MM.1S (cell line): ENCODE measurements around the gene EEA1.
A peak's percentile ranks its signal among the peaks of the same experiment; 100 is the strongest.

ENCODE experiments used
- DNase-seq: peaks from one replicate; pipeline ENCODE4 v3.0.0-alpha.2; 2015
- H2AFZ ChIP-seq: fragments of 300-600 bp; sonication (generic); 2 replicates; pipeline ENCODE4 v1.6.0; 2016; ENCODE audit warnings: antibody characterized with exemption, low read length
- H3F3A ChIP-seq: fragments of 300-600 bp; sonication (generic); 2 replicates; pipeline ENCODE4 v1.6.1; 2016; ENCODE audit warnings: mild to moderate bottlenecking, antibody characterized with exemption, low read length, moderate library complexity, mixed read lengths; ENCODE audit not compliant: insufficient read depth
- H3K27ac ChIP-seq: fragments of 300-600 bp; sonication (generic); 2 replicates; pipeline ENCODE4 v1.5.1; 2016; ENCODE audit warnings: mild to moderate bottlenecking, low read length
- H3K27me3 ChIP-seq: fragments of 300-600 bp; sonication (generic); replicated peaks from 2 replicates; pipeline ENCODE4 v1.6.0; 2016; ENCODE audit warnings: low read length; ENCODE audit not compliant: insufficient read depth
- H3K36me3 ChIP-seq: fragments of 300-600 bp; sonication (generic); replicated peaks from 2 replicates; pipeline ENCODE4 v1.6.1; 2016; ENCODE audit warnings: mild to moderate bottlenecking, low read length, mixed read lengths; ENCODE audit not compliant: insufficient read depth
- H3K4me1 ChIP-seq: fragments of 300-600 bp; sonication (generic); 2 replicates; pipeline ENCODE4 v1.6.1; 2016; ENCODE audit warnings: low read length, mixed read lengths
- H3K4me2 ChIP-seq: fragments of 300-600 bp; sonication (generic); 2 replicates; pipeline ENCODE4 v1.6.0; 2016; ENCODE audit warnings: low read depth, low read length
- H3K4me3 ChIP-seq: fragments of 300-600 bp; sonication (generic); 2 replicates; pipeline ENCODE4 v1.5.1; 2016; ENCODE audit warnings: low read length, mixed read lengths
- H3K79me2 ChIP-seq: fragments of 300-600 bp; sonication (generic); 2 replicates; pipeline ENCODE4 v1.6.1; 2016; ENCODE audit warnings: mixed run types, low read length, mixed read lengths
- H3K9ac ChIP-seq: fragments of 300-600 bp; sonication (generic); 2 replicates; pipeline ENCODE4 v1.6.1; 2016; ENCODE audit warnings: low read length, mixed read lengths
- H3K9me2 ChIP-seq: fragments of 300-600 bp; sonication (generic); replicated peaks from 2 replicates; pipeline ENCODE4 v1.6.1; 2016; ENCODE audit warnings: mild to moderate bottlenecking, low read length, mixed read lengths; ENCODE audit not compliant: insufficient read depth
- H3K9me3 ChIP-seq: fragments of 300-600 bp; sonication (generic); replicated peaks from 2 replicates; pipeline ENCODE4 v1.6.1; 2016; ENCODE audit warnings: mild to moderate bottlenecking, low read length, mixed read lengths; ENCODE audit not compliant: insufficient read depth
- H4K20me1 ChIP-seq: fragments of 300-600 bp; sonication (generic); 2 replicates; pipeline ENCODE4 v1.6.1; 2016; ENCODE audit warnings: mild to moderate bottlenecking, low read length, moderate library complexity, mixed read lengths; ENCODE audit not compliant: insufficient read depth
- CTCF ChIP-seq: fragments of 300-600 bp; sonication (generic); IDR thresholded peaks from 2 replicates; pipeline ENCODE4 v1.5.1; 2016; ENCODE audit warnings: antibody characterized with exemption, low read length, mixed read lengths
- EZH2 ChIP-seq: fragments of 300-600 bp; sonication (generic); optimal IDR thresholded peaks from 2 replicates; pipeline ENCODE3; 2017; ENCODE audit warnings: low read depth, mild to moderate bottlenecking, antibody characterized with exemption, low read length, mixed read lengths
- EZH2phosphoT487 ChIP-seq: fragments of 300-600 bp; sonication (generic); IDR thresholded peaks from 2 replicates; pipeline ENCODE4 v1.6.1; 2018; ENCODE audit warnings: antibody characterized with exemption, low read length

Gene EEA1

GRCh38 chr12:92784797-92785562 lies 144.1 kb downstream of the EEA1 start:
- no peaks in the 10 kb centered on the region for H3K79me2 ChIP-seq
- no peaks in the 10 kb centered on the region for H3F3A ChIP-seq
- TF ChIP-seq EZH2 (no peak), EZH2phosphoT487 (no peak), CTCF (peak; percentile 65)
- peak; percentile 80 for DNase-seq
- H3K9ac ChIP-seq, result no peak overlapping the region
- no peaks in the 10 kb centered on the region for H3K9me2 ChIP-seq
- H3K27ac ChIP-seq, result no peak overlapping the region
- no peak overlapping the region for H3K4me3 ChIP-seq
- H3K9me3 ChIP-seq, result no peaks in the 10 kb centered on the region
- H2AFZ ChIP-seq, result no peak overlapping the region
- no peaks in the 10 kb centered on the region for H3K4me1 ChIP-seq
- H4K20me1 ChIP-seq, result no peaks in the 10 kb centered on the region
- no peak overlapping the region for H3K4me2 ChIP-seq
- no peaks in the 10 kb centered on the region for H3K27me3 ChIP-seq
- no peaks in the 10 kb centered on the region for H3K36me3 ChIP-seq

DNA sequence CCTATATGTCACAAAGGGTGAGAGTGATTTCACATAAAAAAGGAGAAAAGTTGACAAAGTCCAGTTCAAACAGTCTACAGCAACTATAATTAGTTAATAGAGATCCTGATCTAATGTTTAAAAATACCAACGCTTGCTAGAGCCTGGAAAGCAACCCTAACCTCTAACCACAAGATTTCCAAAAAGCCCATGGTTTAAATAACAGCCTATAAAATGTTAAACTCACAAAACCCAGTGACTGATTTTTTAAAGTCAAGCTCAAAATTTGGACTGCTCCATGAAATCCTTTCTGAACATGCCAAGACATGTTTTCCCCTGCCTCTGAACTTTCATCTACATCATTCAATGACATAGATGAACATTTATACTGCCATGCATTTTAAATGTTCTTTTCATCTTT lies 144.7 kb downstream of the EEA1 start:
- Histone ChIP-seq H4K20me1 (no peaks in the 10 kb centered on the region), H3K27me3 (no peaks in the 10 kb centered on the region), H3K79me2 (no peaks in the 10 kb centered on the region), H3K9me3 (no peaks in the 10 kb centered on the region), H3F3A (no peaks in the 10 kb centered on the region), H3K4me2 (no peak overlapping the region), H3K27ac (no peak overlapping the region), H3K9me2 (no peaks in the 10 kb centered on the region), H3K4me3 (no peak overlapping the region), H3K4me1 (no peaks in the 10 kb centered on the region), H2AFZ (no peak overlapping the region), H3K9ac (no peak overlapping the region), H3K36me3 (no peaks in the 10 kb centered on the region)
- no peak for DNase-seq
- TF ChIP-seq EZH2phosphoT487 (no peak), EZH2 (no peak), CTCF (no peak)

GRCh38 chr12:92779902-92780301 lies 149.2 kb downstream of the EEA1 start:
- Histone ChIP-seq H3K36me3 (0 out of 2 replicates have a peak, but pooled peaks cover 3% of the 10 kb centered on the region), H3F3A (no peaks in the 10 kb centered on the region), H3K9ac (no peak overlapping the region), H3K27ac (no peak overlapping the region), H3K79me2 (no peaks in the 10 kb centered on the region), H3K4me2 (no peak overlapping the region), H3K9me2 (no peaks in the 10 kb centered on the region), H4K20me1 (no peaks in the 10 kb centered on the region), H3K4me1 (no peaks in the 10 kb centered on the region), H2AFZ (no peak overlapping the region), H3K27me3 (no peaks in the 10 kb centered on the region), H3K9me3 (no peaks in the 10 kb centered on the region), H3K4me3 (no peak overlapping the region)
- no peak for DNase-seq
- TF ChIP-seq CTCF, result no peak
- TF ChIP-seq EZH2, result no peak
- TF ChIP-seq EZH2phosphoT487, result no peak
